ENCODE measurements around the gene ZBTB46.

The ZBTB46 gene

DNA sequence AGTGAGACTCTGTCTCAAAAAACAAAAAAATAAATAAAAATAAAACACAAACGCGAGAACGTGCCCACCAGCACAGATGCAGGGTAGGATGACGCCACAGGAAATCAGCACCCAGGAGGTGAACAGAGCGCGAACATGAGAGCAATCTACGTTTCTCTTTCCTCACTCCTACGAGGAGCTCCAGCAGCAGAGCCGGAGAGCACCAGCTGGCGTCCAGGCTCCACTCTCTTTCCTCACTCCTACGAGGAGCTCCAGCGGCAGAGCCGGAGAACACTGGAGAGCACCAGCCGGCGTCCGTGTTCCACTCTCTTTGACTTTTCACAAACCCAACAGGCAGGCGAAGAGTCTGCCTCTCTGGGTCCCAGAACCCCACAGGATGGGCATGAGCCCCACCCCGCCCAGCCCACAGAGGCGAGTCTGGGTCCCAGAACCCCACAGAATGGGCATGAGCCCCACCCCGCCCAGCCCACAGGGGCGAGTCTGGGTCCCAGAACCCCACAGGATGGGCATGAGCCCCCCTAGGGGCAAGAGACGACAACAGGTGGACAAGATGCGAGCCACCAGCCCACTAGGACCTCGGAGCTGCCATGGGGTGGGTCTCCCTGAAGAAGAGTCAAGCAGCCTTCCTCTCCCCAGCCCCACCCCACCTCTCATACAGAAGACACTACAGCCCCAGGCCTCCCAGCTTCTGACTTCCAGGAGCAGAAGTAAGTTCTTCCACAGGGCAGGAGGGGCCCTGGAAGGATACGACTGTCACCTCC lies 20.2 kb downstream of the ZBTB46 start:
- TF ChIP-seq, protein P1, sequence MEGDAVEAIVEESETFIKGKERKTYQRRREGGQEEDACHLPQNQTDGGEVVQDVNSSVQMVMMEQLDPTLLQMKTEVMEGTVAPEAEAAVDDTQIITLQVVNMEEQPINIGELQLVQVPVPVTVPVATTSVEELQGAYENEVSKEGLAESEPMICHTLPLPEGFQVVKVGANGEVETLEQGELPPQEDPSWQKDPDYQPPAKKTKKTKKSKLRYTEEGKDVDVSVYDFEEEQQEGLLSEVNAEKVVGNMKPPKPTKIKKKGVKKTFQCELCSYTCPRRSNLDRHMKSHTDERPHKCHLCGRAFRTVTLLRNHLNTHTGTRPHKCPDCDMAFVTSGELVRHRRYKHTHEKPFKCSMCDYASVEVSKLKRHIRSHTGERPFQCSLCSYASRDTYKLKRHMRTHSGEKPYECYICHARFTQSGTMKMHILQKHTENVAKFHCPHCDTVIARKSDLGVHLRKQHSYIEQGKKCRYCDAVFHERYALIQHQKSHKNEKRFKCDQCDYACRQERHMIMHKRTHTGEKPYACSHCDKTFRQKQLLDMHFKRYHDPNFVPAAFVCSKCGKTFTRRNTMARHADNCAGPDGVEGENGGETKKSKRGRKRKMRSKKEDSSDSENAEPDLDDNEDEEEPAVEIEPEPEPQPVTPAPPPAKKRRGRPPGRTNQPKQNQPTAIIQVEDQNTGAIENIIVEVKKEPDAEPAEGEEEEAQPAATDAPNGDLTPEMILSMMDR (IDR thresholded peaks at IDR 0.05) = no peak
- Histone ChIP-seq H3K4me1 (ENCODE audit: control insufficient read depth in 1 of 2, insufficient read depth in 1 of 2, low read depth in 1 of 2, low read length in 1 of 2) (no peaks in the 10 kb centered on the region), H3K4me3 (ENCODE audit: low read depth in 1 of 2, low read length in 1 of 2) (no peak overlapping the region), H3K36me3 (no peaks in the 10 kb centered on the region), H3K27me3 (no peaks in the 10 kb centered on the region), H3K27ac (no peak overlapping the region), H3K9me3 (no peaks in the 10 kb centered on the region)

GRCh38 chr20:63809856-63810255 lies 21.2 kb downstream of the ZBTB46 start:
- Histone ChIP-seq H3K36me3 (no peaks in the 10 kb centered on the region), H3K27ac (no peak overlapping the region), H3K4me3 (ENCODE audit: low read depth in 1 of 2, low read length in 1 of 2) (no peak overlapping the region), H3K27me3 (no peaks in the 10 kb centered on the region), H3K4me1 (ENCODE audit: control insufficient read depth in 1 of 2, insufficient read depth in 1 of 2, low read depth in 1 of 2, low read length in 1 of 2) (no peaks in the 10 kb centered on the region), H3K9me3 (no peaks in the 10 kb centered on the region)
- TF ChIP-seq, protein P1 (IDR thresholded peaks at IDR 0.05) = no peak

GRCh38 chr20:63808964-63809674 lies 21.9 kb downstream of the ZBTB46 start:
- TF ChIP-seq, protein P1 (IDR thresholded peaks at IDR 0.05) = no peak
- Histone ChIP-seq H3K4me1 (ENCODE audit: control insufficient read depth in 1 of 2, insufficient read depth in 1 of 2, low read depth in 1 of 2, low read length in 1 of 2) (peaks cover 1 to 2% of the 10 kb centered on the region in 2 experiments), H3K36me3 (no peaks in the 10 kb centered on the region), H3K27ac (no peak overlapping the region), H3K27me3 (no peaks in the 10 kb centered on the region), H3K4me3 (ENCODE audit: low read depth in 1 of 2, low read length in 1 of 2) (no peak overlapping the region), H3K9me3 (no peaks in the 10 kb centered on the region)

DNA sequence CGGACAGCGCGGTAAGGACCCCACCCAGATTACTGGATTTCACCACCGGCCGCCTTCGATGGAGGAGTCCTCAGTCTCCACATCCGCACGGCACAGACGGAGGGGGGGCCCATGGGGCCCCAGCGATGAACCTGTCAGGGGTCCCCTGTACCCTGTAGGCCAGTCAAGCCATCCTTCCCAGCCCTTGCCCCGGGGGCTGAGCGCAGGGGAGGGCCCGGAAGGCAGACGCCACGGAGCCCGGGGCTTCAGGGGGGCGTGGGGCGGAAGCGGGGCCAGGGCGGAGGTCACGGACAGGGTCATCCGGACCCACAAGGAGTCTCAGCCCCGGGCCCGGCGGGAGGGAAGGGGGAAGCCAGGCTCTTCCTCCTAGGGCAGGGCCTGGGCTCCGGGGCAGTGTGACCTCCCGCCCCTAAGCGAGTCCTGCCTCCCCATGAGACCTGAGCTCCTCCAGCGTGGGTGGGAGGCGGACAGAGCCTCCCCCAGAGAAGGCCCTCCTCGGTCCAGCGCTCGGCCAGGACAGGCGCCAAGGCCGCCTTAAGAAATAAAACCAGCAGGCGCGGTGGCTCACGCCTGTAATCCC lies 22.8 kb downstream of the ZBTB46 start:
- TF ChIP-seq, protein P1 (IDR thresholded peaks at IDR 0.05) = no peak
- Histone ChIP-seq H3K9me3 (no peaks in the 10 kb centered on the region), H3K36me3 (no peaks in the 10 kb centered on the region), H3K27ac (no peak overlapping the region), H3K4me1 (ENCODE audit: control insufficient read depth in 1 of 2, insufficient read depth in 1 of 2, low read depth in 1 of 2, low read length in 1 of 2) (peaks cover 10 to 11% of the 10 kb centered on the region in 2 experiments), H3K4me3 (ENCODE audit: low read depth in 1 of 2, low read length in 1 of 2) (no peak overlapping the region), H3K27me3 (no peaks in the 10 kb centered on the region)

GRCh38 chr20:63807654-63808053 lies 23.4 kb downstream of the ZBTB46 start:
- H3K9me3 ChIP-seq = no peaks in the 10 kb centered on the region
- no peak overlapping the region for H3K27ac ChIP-seq
- peaks cover 15 to 16% of the 10 kb centered on the region in 2 experiments for H3K4me1 ChIP-seq (ENCODE audit: control insufficient read depth in 1 of 2, insufficient read depth in 1 of 2, low read depth in 1 of 2, low read length in 1 of 2)
- TF ChIP-seq, protein P1 (IDR thresholded peaks at IDR 0.05) = no peak
- H3K27me3 ChIP-seq = peaks cover 6% of the 10 kb centered on the region
- no peak overlapping the region for H3K4me3 ChIP-seq (ENCODE audit: low read depth in 1 of 2, low read length in 1 of 2)
- H3K36me3 ChIP-seq = no peaks in the 10 kb centered on the region

Data from neutrophil (primary cell).